ENCODE measurements around the gene CST11.

- TF ChIP-seq MAX (IDR thresholded peaks at IDR 0.05; ENCODE audit: low read depth, low read length), result no peak
- no peak for TF ChIP-seq CTCF (IDR thresholded peaks at IDR 0.05; ENCODE audit: low read depth, low read length)
- no peak for TF ChIP-seq MYC (IDR thresholded peaks at IDR 0.05; ENCODE audit: low read depth, low read length)
These were observed 45.8 kb downstream of the CST11 start for GRCh38 chr20:23406880-23407279.
